ENCODE results near the gene PDCD11.
A peak's percentile ranks its signal among the peaks of the same experiment; 100 is the strongest.
"Not testable (repeated sequence)": the region's sequence is repeated elsewhere in the genome, so short reads cannot be mapped to it uniquely, and the experiment has no call there.

Gene PDCD11

GRCh38 chr10:103396067-103396788, at the start of gene PDCD11, which contains the start of gene ATP5MK:
Gene PDCD11, plus strand, starts transcription at chr10:103396626. Its CDS starts 1,801 bp downstream, at chr10:103398427.
Gene ATP5MK, minus strand, starts transcription at chr10:103396475. Its CDS starts 4,018 bp downstream, at chr10:103392457.
- ChIA-PET CTCF (no interaction called here), POLR2A (interaction anchor here (0.6 to 1.7 kb wide), 8 partner anchors 9 to 46 kb away, joined by 3 to 6 read pairs (median 4); partner anchors contain the start of genes PCGF6 and TAF5)
- peak; percentile 94 for TF ChIP-seq L3MBTL2 (conservative IDR thresholded peaks at IDR 0.05)
- no peak for TF ChIP-seq SUZ12 (IDR thresholded peaks at IDR 0.05)
- peak; percentile 73 for TF ChIP-seq ELF4 (IDR thresholded peaks at IDR 0.05)
- no peak for TF ChIP-seq SP1 (IDR thresholded peaks at IDR 0.05)
- peak; percentile 46; the same call in 1 of the 2 replicates for TF ChIP-seq PKNOX1 (IDR thresholded peaks at IDR 0.05)
- DNase-seq (ENCODE audit: extremely low spot score): peak; percentile 99

- TF ChIP-seq L3MBTL2 (conservative IDR thresholded peaks at IDR 0.05) (0 out of 2 replicates have a peak, but pooled peaks have one; percentile 4), ELF4 (IDR thresholded peaks at IDR 0.05) (no peak)
- POLR2A ChIA-PET: interaction anchor here (1.0 to 3.9 kb wide), 4 partner anchors 17 to 46 kb away, joined by 3 to 31 read pairs (median 4); partner anchors contain the start of genes ATP5MK, PDCD11 and TAF5
- no peak for DNase-seq (ENCODE audit: extremely low spot score)
- CTCF ChIA-PET: no interaction called here
Measured at GRCh38 chr10:103350175-103350516, 46.3 kb upstream of the PDCD11 start.

GRCh38 chr10:103350517-103351260, 45.7 kb upstream of the PDCD11 start, which contains the start of gene PCGF6:
Gene PCGF6, minus strand, starts transcription at chr10:103351140. Its CDS starts 74 bp downstream, at chr10:103351066.
- CTCF ChIA-PET: no interaction called here
- TF ChIP-seq SP1 (IDR thresholded peaks at IDR 0.05) (no peak), L3MBTL2 (conservative IDR thresholded peaks at IDR 0.05) (peak; percentile 91)
- POLR2A ChIA-PET: interaction anchor here (1.0 to 3.9 kb wide), 6 partner anchors 17 to 45 kb away, joined by 3 to 31 read pairs (median 3); partner anchors contain the start of genes ATP5MK, PDCD11 and TAF5
- peak; percentile 98 for DNase-seq (ENCODE audit: extremely low spot score)

GRCh38 chr10:103353281-103353680, 43.1 kb upstream of the PDCD11 start:
- no peak for TF ChIP-seq PKNOX1 (IDR thresholded peaks at IDR 0.05)
- TF ChIP-seq ARNT (IDR thresholded peaks at IDR 0.05): no peak
- no peak for TF ChIP-seq CTBP1 (IDR thresholded peaks at IDR 0.05; ENCODE audit: borderline replicate concordance)
- no peak for TF ChIP-seq FOXK2 (IDR thresholded peaks at IDR 0.05)
- no peak for TF ChIP-seq LEF1 (IDR thresholded peaks at IDR 0.05; ENCODE audit: borderline replicate concordance)
- TF ChIP-seq L3MBTL2 (conservative IDR thresholded peaks at IDR 0.05): no peak
- TF ChIP-seq FOXM1 (IDR thresholded peaks at IDR 0.05; ENCODE audit: borderline replicate concordance): no peak
- peak; percentile 24 for DNase-seq (ENCODE audit: extremely low spot score)
- ChIA-PET CTCF (interaction anchor here (0.7 kb wide), 1 partner anchor 16 kb away, joined by 4 read pairs; no protein-coding TSS in a partner anchor), POLR2A (interaction anchor here (0.7 to 1.6 kb wide), 2 partner anchors 14 to 35 kb away, joined by 3 to 4 read pairs; partner anchors contain the start of gene TAF5)

- POLR2A ChIA-PET: interaction anchor here (1.6 kb wide), 1 partner anchor 13 kb away, joined by 3 read pairs; the partner anchor contains the start of gene TAF5
- DNase-seq (ENCODE audit: extremely low spot score); CTCF ChIA-PET: not testable (repeated sequence)
Measured at GRCh38 chr10:103354567-103354966, 41.9 kb upstream of the PDCD11 start.

GRCh38 chr10:103355906-103356599, 40.4 kb upstream of the PDCD11 start:
- POLR2A ChIA-PET: interaction anchor here (1.3 kb wide), 1 partner anchor 12 kb away, joined by 5 read pairs; the partner anchor contains the start of gene TAF5
- CTCF ChIA-PET: no interaction called here
- TF ChIP-seq PKNOX1 (IDR thresholded peaks at IDR 0.05): no peak
- no peak for TF ChIP-seq NFRKB (IDR thresholded peaks at IDR 0.05)
- TF ChIP-seq TARDBP (IDR thresholded peaks at IDR 0.05): no peak
- no peak for TF ChIP-seq FOXA1 (IDR thresholded peaks at IDR 0.05)
- TF ChIP-seq ZNF384 (IDR thresholded peaks at IDR 0.05): no peak
- TF ChIP-seq L3MBTL2 (conservative IDR thresholded peaks at IDR 0.05): no peak
- no peak for TF ChIP-seq HDGF (IDR thresholded peaks at IDR 0.05; ENCODE audit: borderline replicate concordance)
- no peak for TF ChIP-seq SP1 (IDR thresholded peaks at IDR 0.05)
- TF ChIP-seq ELF4 (IDR thresholded peaks at IDR 0.05): no peak
- TF ChIP-seq SUZ12 (IDR thresholded peaks at IDR 0.05): no peak
- TF ChIP-seq FOXM1 (IDR thresholded peaks at IDR 0.05; ENCODE audit: borderline replicate concordance): no peak
- no peak for TF ChIP-seq FOXK2 (IDR thresholded peaks at IDR 0.05)
- no peak for TF ChIP-seq ARNT (IDR thresholded peaks at IDR 0.05)
- no peak for TF ChIP-seq BHLHE40 (IDR thresholded peaks at IDR 0.05; ENCODE audit: borderline replicate concordance)
- no peak for TF ChIP-seq CTBP1 (IDR thresholded peaks at IDR 0.05; ENCODE audit: borderline replicate concordance)
- no peak for TF ChIP-seq LEF1 (IDR thresholded peaks at IDR 0.05; ENCODE audit: borderline replicate concordance)
- no peak for DNase-seq (ENCODE audit: extremely low spot score)

GRCh38 chr10:103359493-103359892, 36.9 kb upstream of the PDCD11 start:
- DNase-seq (ENCODE audit: extremely low spot score); POLR2A ChIA-PET; CTCF ChIA-PET: not testable (repeated sequence)

- DNase-seq (ENCODE audit: extremely low spot score); CTCF ChIA-PET; POLR2A ChIA-PET: not testable (repeated sequence)
Measured at GRCh38 chr10:103360791-103361190, 35.6 kb upstream of the PDCD11 start.
